ENCODE data around the gene PALS1. TPM values are rescaled to one million over a fixed set of nuclear protein-coding genes. Genes with fewer than 3 reads are reported as not detected.

PALS1 gene
- polyA plus RNA-seq, 1 donor from 2014 or later, result 8.3 TPM

DNA sequence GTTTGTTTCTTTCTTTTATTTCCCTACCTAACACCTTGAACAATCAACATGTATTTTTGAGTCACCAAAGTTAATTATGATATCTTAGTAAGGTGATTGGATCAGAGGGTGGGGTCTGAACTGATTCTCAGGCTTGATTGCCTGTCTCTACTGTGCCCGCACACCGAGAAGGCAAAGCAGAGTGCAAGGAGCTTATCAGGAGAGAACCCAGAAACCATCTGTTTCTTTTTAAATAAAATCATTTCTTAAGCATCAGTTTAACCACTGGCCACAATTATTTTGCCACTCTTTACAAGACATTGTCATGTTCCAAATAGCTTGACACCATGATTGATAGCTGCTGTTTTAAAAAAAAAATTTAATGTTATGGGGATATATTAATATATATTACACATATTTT lies 48.9 kb upstream of the PALS1 start:
- no peak overlapping the region for H3K4me3 ChIP-seq (ENCODE audit: low read length)
- H2AFZ ChIP-seq (ENCODE audit: low read depth, low read length), result no peak overlapping the region
- no peak overlapping the region for H3K4me2 ChIP-seq (ENCODE audit: low read length)
- no peak overlapping the region for H3K27ac ChIP-seq (ENCODE audit: low read length)
- H3K9me2 ChIP-seq (ENCODE audit: insufficient read depth, low read length), result no peaks in the 10 kb centered on the region
- H4K20me1 ChIP-seq (ENCODE audit: insufficient read depth), result no peaks in the 10 kb centered on the region
- no peaks in the 10 kb centered on the region for H3K36me3 ChIP-seq (ENCODE audit: insufficient read depth, low read length)
- no peak overlapping the region for H3K9ac ChIP-seq (ENCODE audit: low read length)
- no peaks in the 10 kb centered on the region for H3K9me3 ChIP-seq (ENCODE audit: low read length)
- no peaks in the 10 kb centered on the region for H3F3A ChIP-seq (ENCODE audit: insufficient read depth, low read length, poor library complexity, severe bottlenecking)
- H3K79me2 ChIP-seq (replicated peaks; ENCODE audit: insufficient read depth, low read length), result no peaks in the 10 kb centered on the region
- TF ChIP-seq SMC3 (conservative IDR thresholded peaks at IDR 0.05; ENCODE audit: poor library complexity) (no peak), POLR2AphosphoS5 (IDR thresholded peaks at IDR 0.05) (no peak)
- no peaks in the 10 kb centered on the region for H3K27me3 ChIP-seq (ENCODE audit: insufficient read depth, low read depth, low read length)

DNA sequence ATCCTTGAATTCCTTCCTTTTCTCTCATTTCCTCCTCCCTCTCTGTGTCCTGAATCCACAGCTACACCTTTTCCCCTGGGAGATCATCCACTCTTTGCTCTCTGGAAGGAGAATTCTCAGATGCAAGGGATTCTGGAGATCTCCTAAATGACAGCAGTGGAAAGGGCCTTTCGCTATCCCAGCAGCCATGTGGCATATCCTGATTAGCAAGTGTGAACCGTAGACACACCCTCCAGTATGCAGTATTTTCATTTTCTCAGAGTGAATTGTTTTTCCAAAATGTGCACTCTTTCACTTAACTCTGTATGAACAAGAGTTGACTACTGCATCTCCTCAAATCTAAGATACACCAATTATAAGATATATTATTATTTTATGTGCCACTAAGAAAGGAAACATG lies 46.0 kb upstream of the PALS1 start:
- no peak overlapping the region for H2AFZ ChIP-seq (ENCODE audit: low read depth, low read length)
- H3K4me2 ChIP-seq (ENCODE audit: low read length), result no peak overlapping the region
- TF ChIP-seq RAD21 (conservative IDR thresholded peaks at IDR 0.05), result no peak
- no peak for TF ChIP-seq TAF1 (IDR thresholded peaks at IDR 0.05; ENCODE audit: low read depth)
- TF ChIP-seq, protein P1, sequence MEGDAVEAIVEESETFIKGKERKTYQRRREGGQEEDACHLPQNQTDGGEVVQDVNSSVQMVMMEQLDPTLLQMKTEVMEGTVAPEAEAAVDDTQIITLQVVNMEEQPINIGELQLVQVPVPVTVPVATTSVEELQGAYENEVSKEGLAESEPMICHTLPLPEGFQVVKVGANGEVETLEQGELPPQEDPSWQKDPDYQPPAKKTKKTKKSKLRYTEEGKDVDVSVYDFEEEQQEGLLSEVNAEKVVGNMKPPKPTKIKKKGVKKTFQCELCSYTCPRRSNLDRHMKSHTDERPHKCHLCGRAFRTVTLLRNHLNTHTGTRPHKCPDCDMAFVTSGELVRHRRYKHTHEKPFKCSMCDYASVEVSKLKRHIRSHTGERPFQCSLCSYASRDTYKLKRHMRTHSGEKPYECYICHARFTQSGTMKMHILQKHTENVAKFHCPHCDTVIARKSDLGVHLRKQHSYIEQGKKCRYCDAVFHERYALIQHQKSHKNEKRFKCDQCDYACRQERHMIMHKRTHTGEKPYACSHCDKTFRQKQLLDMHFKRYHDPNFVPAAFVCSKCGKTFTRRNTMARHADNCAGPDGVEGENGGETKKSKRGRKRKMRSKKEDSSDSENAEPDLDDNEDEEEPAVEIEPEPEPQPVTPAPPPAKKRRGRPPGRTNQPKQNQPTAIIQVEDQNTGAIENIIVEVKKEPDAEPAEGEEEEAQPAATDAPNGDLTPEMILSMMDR (IDR thresholded peaks at IDR 0.05; ENCODE audit: poor library complexity, severe bottlenecking), result no peak
- no peak for TF ChIP-seq MXI1 (conservative IDR thresholded peaks at IDR 0.05; ENCODE audit: poor library complexity, severe bottlenecking)
- TF ChIP-seq POLR2AphosphoS5 (IDR thresholded peaks at IDR 0.05), result no peak
- no peak for TF ChIP-seq EZH2 (IDR thresholded peaks at IDR 0.05; ENCODE audit: borderline replicate concordance, insufficient read depth, low read length, poor library complexity, severe bottlenecking)
- no peak for TF ChIP-seq SMC3 (conservative IDR thresholded peaks at IDR 0.05; ENCODE audit: poor library complexity)
- TF ChIP-seq, protein P2, sequence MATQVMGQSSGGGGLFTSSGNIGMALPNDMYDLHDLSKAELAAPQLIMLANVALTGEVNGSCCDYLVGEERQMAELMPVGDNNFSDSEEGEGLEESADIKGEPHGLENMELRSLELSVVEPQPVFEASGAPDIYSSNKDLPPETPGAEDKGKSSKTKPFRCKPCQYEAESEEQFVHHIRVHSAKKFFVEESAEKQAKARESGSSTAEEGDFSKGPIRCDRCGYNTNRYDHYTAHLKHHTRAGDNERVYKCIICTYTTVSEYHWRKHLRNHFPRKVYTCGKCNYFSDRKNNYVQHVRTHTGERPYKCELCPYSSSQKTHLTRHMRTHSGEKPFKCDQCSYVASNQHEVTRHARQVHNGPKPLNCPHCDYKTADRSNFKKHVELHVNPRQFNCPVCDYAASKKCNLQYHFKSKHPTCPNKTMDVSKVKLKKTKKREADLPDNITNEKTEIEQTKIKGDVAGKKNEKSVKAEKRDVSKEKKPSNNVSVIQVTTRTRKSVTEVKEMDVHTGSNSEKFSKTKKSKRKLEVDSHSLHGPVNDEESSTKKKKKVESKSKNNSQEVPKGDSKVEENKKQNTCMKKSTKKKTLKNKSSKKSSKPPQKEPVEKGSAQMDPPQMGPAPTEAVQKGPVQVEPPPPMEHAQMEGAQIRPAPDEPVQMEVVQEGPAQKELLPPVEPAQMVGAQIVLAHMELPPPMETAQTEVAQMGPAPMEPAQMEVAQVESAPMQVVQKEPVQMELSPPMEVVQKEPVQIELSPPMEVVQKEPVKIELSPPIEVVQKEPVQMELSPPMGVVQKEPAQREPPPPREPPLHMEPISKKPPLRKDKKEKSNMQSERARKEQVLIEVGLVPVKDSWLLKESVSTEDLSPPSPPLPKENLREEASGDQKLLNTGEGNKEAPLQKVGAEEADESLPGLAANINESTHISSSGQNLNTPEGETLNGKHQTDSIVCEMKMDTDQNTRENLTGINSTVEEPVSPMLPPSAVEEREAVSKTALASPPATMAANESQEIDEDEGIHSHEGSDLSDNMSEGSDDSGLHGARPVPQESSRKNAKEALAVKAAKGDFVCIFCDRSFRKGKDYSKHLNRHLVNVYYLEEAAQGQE (IDR thresholded peaks at IDR 0.05; ENCODE audit: borderline replicate concordance), result no peak
- no peak for TF ChIP-seq EP300 (conservative IDR thresholded peaks at IDR 0.05; ENCODE audit: poor library complexity, severe bottlenecking)
- H3K27me3 ChIP-seq (ENCODE audit: insufficient read depth, low read depth, low read length), result no peaks in the 10 kb centered on the region
- H3F3A ChIP-seq (ENCODE audit: insufficient read depth, low read length, poor library complexity, severe bottlenecking), result no peaks in the 10 kb centered on the region
- H4K20me1 ChIP-seq (ENCODE audit: insufficient read depth), result no peaks in the 10 kb centered on the region
- no peaks in the 10 kb centered on the region for H3K9me3 ChIP-seq (ENCODE audit: low read length)
- no peaks in the 10 kb centered on the region for H3K79me2 ChIP-seq (replicated peaks; ENCODE audit: insufficient read depth, low read length)
- no peak overlapping the region for H3K27ac ChIP-seq (ENCODE audit: low read length)
- H3K9ac ChIP-seq (ENCODE audit: low read length), result no peak overlapping the region
- H3K4me3 ChIP-seq (ENCODE audit: low read length), result no peak overlapping the region
- H3K9me2 ChIP-seq (ENCODE audit: insufficient read depth, low read length), result no peaks in the 10 kb centered on the region
- H3K36me3 ChIP-seq (ENCODE audit: insufficient read depth, low read length), result no peaks in the 10 kb centered on the region

- H3K9me3 ChIP-seq (ENCODE audit: low read length), result no peaks in the 10 kb centered on the region
- no peaks in the 10 kb centered on the region for H3K36me3 ChIP-seq (ENCODE audit: insufficient read depth, low read length)
- no peak overlapping the region for H3K9ac ChIP-seq (ENCODE audit: low read length)
- H3K4me2 ChIP-seq (ENCODE audit: low read length), result no peak overlapping the region
- H3K27me3 ChIP-seq (ENCODE audit: insufficient read depth, low read depth, low read length), result no peaks in the 10 kb centered on the region
- H2AFZ ChIP-seq (ENCODE audit: low read depth, low read length), result no peak overlapping the region
- no peak overlapping the region for H3K27ac ChIP-seq (ENCODE audit: low read length)
- H3K4me3 ChIP-seq (ENCODE audit: low read length), result no peak overlapping the region
- H3K9me2 ChIP-seq (ENCODE audit: insufficient read depth, low read length), result no peaks in the 10 kb centered on the region
- H3K79me2 ChIP-seq (replicated peaks; ENCODE audit: insufficient read depth, low read length), result no peaks in the 10 kb centered on the region
- H3F3A ChIP-seq (ENCODE audit: insufficient read depth, low read length, poor library complexity, severe bottlenecking), result no peaks in the 10 kb centered on the region
- no peaks in the 10 kb centered on the region for H4K20me1 ChIP-seq (ENCODE audit: insufficient read depth)
- TF ChIP-seq TAF1 (IDR thresholded peaks at IDR 0.05; ENCODE audit: low read depth) (no peak), MXI1 (conservative IDR thresholded peaks at IDR 0.05; ENCODE audit: poor library complexity, severe bottlenecking) (no peak), RAD21 (conservative IDR thresholded peaks at IDR 0.05) (no peak), SMC3 (conservative IDR thresholded peaks at IDR 0.05; ENCODE audit: poor library complexity) (no peak), EP300 (conservative IDR thresholded peaks at IDR 0.05; ENCODE audit: poor library complexity, severe bottlenecking) (no peak), POLR2AphosphoS5 (IDR thresholded peaks at IDR 0.05) (no peak), EZH2 (IDR thresholded peaks at IDR 0.05; ENCODE audit: borderline replicate concordance, insufficient read depth, low read length, poor library complexity, severe bottlenecking) (no peak)
- TF ChIP-seq, protein P1 (IDR thresholded peaks at IDR 0.05; ENCODE audit: poor library complexity, severe bottlenecking), result no peak
- TF ChIP-seq, protein P2 (IDR thresholded peaks at IDR 0.05; ENCODE audit: borderline replicate concordance), result no peak
Observed at GRCh38 chr14:67199016-67199415, 42.2 kb upstream of the PALS1 start.
